Activated CD4-positive, alpha-beta T cell treated with anti-CD3 and anti-CD28 coated beads for 36 hours (primary cell): ENCODE data around the gene KIRREL3. TPM values are rescaled to one million over a fixed set of nuclear protein-coding genes. Genes with fewer than 3 reads are reported as not detected.

ENCODE experiments used
- ATAC-seq: fragments of 200-7000 bp; cut with Tn5 transposase; one replicate; pipeline ENCODE4 v1.10.0; 2021; ENCODE audit warnings: mild to moderate bottlenecking, moderate library complexity
- CTCF ChIA-PET: fragments of 350-600 bp; sonication (Branson Sonifier 250); formaldehyde crosslinking; loops from one replicate; lab custom pipeline; 2021; ENCODE audit warnings: antibody characterized with exemption; lab: Charles Lee
- POLR2A ChIA-PET: fragments of 350-600 bp; sonication (Branson Sonifier 250); formaldehyde crosslinking; loops from one replicate; lab custom pipeline; 2021; ENCODE audit warnings: antibody characterized with exemption, inconsistent platforms; lab: Charles Lee
- DNase-seq: peaks from one replicate; pipeline ENCODE4 v3.0.0-alpha.2; 2020
- H3K27ac Mint-ChIP-seq: one replicate; pipeline ENCODE4 v1.8.0; 2021; ENCODE audit warnings: mixed read lengths
- H3K27me3 Mint-ChIP-seq: one replicate; pipeline ENCODE4 v1.8.0; 2021; ENCODE audit warnings: mixed read lengths
- H3K36me3 Mint-ChIP-seq: one replicate; pipeline ENCODE4 v1.8.0; 2021; ENCODE audit warnings: low read depth, mixed read lengths
- H3K4me1 Mint-ChIP-seq: one replicate; pipeline ENCODE4 v1.8.0; 2021; ENCODE audit warnings: mixed read lengths
- H3K4me3 Mint-ChIP-seq: one replicate; pipeline ENCODE4 v1.8.0; 2021; ENCODE audit warnings: mild to moderate bottlenecking, moderate library complexity, mixed read lengths
- H3K9me3 Mint-ChIP-seq: one replicate; pipeline ENCODE4 v1.8.0; 2021; ENCODE audit warnings: low read depth, mixed read lengths
- intact Hi-C, 2 experiments: fragments of 100-400 bp; cut with DNase I in 1 of 2; cut with micrococcal nuclease in 1 of 2; formaldehyde crosslinking; loops; one replicate each; pipeline versions ENCODE4 v1.14.2 to v1.15.1; 2022 to 2024; cut with DNase I, micrococcal nuclease
- total RNA-seq, 2 experiments: library from RNA; stranded (reverse); gene quantifications; one replicate each; pipeline ENCODE4 v1.2.3, GENCODE V29; 2021

The KIRREL3 gene
- total RNA-seq, 2 experiments from 2014 or later: not detected

DNA sequence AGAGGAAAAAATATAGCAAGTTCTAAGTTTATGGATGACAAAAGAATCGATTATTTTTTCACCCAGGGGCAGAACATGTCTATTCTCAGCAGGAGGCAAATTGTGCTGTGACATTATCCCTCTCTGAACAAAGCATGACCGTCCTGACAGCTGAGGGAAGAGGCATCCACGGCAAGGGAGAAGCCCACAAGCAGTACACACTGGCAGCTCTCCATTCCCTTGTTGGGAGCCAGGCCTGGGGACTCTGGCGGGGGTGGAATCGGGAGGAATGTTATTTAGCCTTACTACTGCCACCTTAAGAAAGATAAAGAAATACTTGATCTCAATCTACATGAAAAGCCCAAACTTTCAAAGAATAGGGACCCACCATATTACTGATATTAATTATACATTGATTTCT, 3.4 kb downstream of the KIRREL3 start:
- Mint-ChIP-seq H3K27ac (no peak overlapping the region), H3K4me1 (no peaks in the 10 kb centered on the region), H3K4me3 (no peak overlapping the region), H3K36me3 (no peaks in the 10 kb centered on the region), H3K27me3 (peaks cover 37% of the 10 kb centered on the region), H3K9me3 (no peaks in the 10 kb centered on the region)
- DNase-seq (no peak), ATAC-seq (no peak)
- POLR2A ChIA-PET: no interaction called here
- CTCF ChIA-PET: interaction anchor here (0.7 kb wide), 1 partner anchor 16 kb away, joined by 4 read pairs; no protein-coding TSS in a partner anchor
- intact Hi-C loops: no loop called here

DNA sequence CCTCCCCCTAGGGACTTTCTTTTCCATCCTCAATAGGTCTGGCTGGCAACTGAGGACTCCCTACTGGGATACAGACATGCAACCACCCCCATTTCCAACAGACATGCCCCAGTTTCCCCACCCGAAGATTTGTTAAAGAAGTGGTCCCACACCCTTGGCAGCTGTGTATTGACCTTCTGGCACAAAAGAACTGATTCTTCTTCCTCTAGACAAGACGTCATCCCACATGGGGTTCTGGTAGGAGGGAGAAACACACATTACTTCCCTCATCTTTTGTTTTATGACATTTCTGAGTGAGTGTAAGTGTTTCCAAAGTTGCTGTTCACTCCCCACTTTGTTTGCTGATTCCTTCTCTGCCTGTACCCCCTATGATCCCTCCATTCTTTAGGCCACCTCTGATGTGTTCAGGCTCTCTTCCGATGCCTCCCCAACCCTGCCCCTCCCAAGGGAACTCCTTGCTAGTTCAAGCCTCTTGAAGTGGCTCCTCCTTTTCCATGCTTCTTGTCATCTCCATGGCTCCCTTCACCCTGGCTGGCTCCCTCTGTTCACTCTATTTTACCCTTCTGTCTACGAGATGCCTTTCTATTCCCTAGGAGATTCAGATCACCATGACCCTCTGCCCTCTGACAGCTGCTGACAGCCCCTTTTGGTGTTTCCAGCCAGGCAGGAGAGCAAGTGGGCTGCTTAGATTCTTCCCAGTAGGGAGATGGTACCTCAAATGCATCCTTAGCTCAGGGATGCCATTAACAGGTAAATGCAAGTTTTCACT, 4.3 kb downstream of the KIRREL3 start:
- intact Hi-C loops: no loop called here
- Mint-ChIP-seq H3K36me3 (no peaks in the 10 kb centered on the region), H3K27ac (no peak overlapping the region), H3K4me3 (no peak overlapping the region), H3K27me3 (peaks cover 28% of the 10 kb centered on the region), H3K4me1 (no peaks in the 10 kb centered on the region), H3K9me3 (no peaks in the 10 kb centered on the region)
- POLR2A ChIA-PET: no interaction called here
- CTCF ChIA-PET: no interaction called here
- no peak for DNase-seq
- no peak for ATAC-seq

DNA sequence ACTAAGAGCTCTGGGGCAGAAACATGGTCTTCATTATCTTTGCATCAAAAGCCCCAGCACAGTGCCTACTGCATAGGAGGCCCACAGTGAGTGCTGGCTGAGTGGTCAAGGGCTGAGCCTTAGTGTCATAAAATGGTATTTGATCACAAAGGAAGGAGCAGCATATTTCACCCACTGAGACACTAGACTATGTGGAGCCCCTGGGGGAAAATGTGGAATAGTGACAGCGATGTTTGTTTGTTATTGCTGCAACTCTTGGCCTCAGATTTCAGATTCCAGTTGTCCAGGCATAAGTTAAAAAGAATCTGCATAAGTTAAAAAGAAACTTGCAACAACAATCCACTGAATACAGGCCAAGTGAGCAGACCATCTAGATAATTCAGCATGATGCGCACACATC, 7.0 kb downstream of the KIRREL3 start:
- H3K4me1 Mint-ChIP-seq: no peaks in the 10 kb centered on the region
- no peaks in the 10 kb centered on the region for H3K36me3 Mint-ChIP-seq
- H3K4me3 Mint-ChIP-seq: no peak overlapping the region
- DNase-seq (no peak), ATAC-seq (no peak)
- H3K9me3 Mint-ChIP-seq: no peaks in the 10 kb centered on the region
- CTCF ChIA-PET: interaction anchor here (2.1 kb wide), 1 partner anchor 277 kb away, joined by 9 read pairs; no protein-coding TSS in a partner anchor
- no peak overlapping the region for H3K27ac Mint-ChIP-seq
- peaks cover 33% of the 10 kb centered on the region for H3K27me3 Mint-ChIP-seq
- POLR2A ChIA-PET: no interaction called here
- intact Hi-C loops: no loop called here

DNA sequence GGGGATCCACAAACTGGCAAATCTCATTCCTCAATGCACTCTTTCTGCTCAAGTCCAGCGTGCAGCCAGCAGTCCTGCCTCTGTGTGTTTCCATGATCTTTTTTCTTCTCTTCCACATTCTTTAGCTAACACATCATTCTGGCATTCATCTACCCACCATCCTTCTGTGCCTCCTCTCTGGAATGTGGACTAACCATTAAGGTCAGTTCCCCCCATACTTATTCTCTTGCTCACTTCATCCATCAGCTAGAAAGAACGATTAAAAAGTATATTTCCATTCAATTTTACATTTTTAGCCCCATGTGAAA, 7.8 kb downstream of the KIRREL3 start:
- peaks cover 30% of the 10 kb centered on the region for H3K27me3 Mint-ChIP-seq
- H3K4me1 Mint-ChIP-seq: no peaks in the 10 kb centered on the region
- DNase-seq: no peak
- no peaks in the 10 kb centered on the region for H3K9me3 Mint-ChIP-seq
- H3K36me3 Mint-ChIP-seq: no peaks in the 10 kb centered on the region
- ATAC-seq: no peak
- ChIA-PET CTCF (no interaction called here), POLR2A (no interaction called here)
- no peak overlapping the region for H3K27ac Mint-ChIP-seq
- intact Hi-C loops: no loop called here
- no peak overlapping the region for H3K4me3 Mint-ChIP-seq

DNA sequence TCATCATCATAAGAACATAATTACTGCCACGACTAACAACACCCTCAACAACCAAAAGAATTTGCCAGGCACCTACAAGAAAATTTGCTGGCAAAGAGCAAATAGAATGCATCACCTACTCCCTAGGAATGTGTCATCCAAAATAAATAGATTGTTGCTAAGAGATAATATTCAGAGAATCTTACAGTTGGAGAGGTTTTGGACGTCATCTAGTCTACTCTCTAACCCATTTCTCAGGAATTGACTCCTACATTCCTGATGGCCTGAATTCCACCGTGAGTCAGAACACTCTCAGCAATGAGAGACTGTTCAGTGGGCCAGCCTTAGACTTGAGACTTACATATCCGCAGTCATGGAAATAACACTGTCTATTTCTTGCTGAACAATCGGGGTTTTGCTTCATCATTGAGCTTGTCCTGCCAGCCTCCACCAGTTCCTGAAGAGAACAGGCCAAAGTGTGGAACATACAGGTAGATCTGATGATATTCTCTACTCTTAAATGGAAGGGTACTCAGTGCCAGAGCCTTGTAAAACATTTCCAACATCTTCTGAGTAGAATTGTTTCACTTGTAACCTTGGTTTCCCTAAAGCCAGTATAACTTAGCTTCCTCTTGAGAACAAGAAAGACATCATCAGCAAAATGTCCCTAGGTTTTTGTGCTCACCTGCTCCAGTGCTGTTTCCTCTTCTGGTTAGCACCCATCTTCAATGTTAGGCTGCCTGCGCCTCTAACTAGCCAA, 8.3 kb downstream of the KIRREL3 start:
- ChIA-PET POLR2A (no interaction called here), CTCF (interaction anchor here (4.6 kb wide), 1 partner anchor 275 kb away, joined by 26 read pairs; no protein-coding TSS in a partner anchor)
- Mint-ChIP-seq H3K9me3 (no peaks in the 10 kb centered on the region), H3K36me3 (no peaks in the 10 kb centered on the region), H3K27me3 (peaks cover 26% of the 10 kb centered on the region), H3K27ac (no peak overlapping the region), H3K4me1 (no peaks in the 10 kb centered on the region), H3K4me3 (no peak overlapping the region)
- ATAC-seq (no peak), DNase-seq (no peak)
- intact Hi-C loops: no loop called here

DNA sequence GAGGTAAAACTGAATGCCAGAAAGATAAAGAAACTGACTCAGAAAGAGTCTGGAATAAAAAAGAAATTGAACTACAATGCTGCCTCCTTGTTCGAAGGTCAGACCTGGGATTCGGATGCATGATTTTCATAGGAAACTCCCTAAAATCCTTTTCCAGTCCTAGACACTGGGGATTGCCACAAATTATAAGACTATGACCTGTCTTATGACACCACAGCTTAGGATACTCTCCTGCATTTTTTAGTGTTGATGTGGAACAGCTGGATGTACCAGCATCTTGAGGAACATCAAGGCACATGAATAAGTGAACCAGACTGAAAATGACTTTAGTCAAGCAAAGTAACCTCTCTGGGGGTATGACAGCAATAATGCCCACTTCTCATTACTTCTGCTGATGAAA, 9.0 kb downstream of the KIRREL3 start:
- Mint-ChIP-seq H3K4me1 (no peaks in the 10 kb centered on the region), H3K27me3 (peaks cover 21% of the 10 kb centered on the region), H3K27ac (no peak overlapping the region), H3K36me3 (no peaks in the 10 kb centered on the region), H3K4me3 (no peak overlapping the region), H3K9me3 (no peaks in the 10 kb centered on the region)
- no peak for ATAC-seq
- intact Hi-C loops: loop anchor here (2.0 kb wide), 3 partner anchors 383 to 681 kb away; no protein-coding TSS in a partner anchor
- DNase-seq: no peak
- CTCF ChIA-PET: interaction anchor here (1.6 to 4.6 kb wide), 4 partner anchors 10 to 384 kb away, joined by 7 to 26 read pairs (median 7); no protein-coding TSS in a partner anchor
- POLR2A ChIA-PET: no interaction called here

DNA sequence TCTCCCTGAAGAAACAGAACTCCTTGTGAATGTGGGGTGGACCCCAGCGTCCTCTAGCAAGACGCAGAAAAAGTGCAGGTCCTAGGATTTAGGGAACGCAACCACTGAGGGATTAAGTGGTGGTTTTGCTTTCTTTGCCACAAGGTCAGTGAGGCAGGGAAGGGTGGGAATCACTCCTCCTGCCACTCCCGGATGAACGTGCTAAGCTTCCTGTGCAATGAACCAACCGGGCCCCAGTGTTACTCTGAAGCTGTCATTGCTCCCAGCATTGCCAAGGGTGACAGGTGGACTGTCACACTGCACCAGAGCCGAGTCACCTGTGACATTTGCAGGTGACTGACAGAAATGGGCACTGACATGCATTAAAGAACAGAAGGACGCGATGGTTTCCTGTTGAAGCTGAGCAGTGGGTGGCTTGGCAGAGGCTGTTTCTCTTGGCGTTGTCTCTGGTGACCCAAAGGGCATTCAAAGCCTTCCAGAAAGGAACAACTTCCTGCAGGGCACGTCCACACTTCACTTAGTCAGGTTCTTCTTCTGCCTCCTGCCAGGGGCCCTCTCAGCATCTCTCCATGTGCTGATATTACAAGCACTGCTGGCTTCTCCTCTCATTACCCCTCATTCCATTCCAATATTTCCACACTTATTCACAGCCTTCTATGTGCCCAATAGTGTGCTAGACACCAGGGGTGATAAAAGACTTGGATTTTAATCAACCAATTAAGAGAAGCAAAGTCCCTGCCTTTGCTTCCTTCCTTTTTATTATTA, 9.7 kb downstream of the KIRREL3 start:
- H3K9me3 Mint-ChIP-seq: no peaks in the 10 kb centered on the region
- ChIA-PET CTCF (interaction anchor here (0.8 to 4.6 kb wide), 10 partner anchors 9 to 680 kb away, joined by 3 to 26 read pairs (median 4); partner anchors contain the start of gene KIRREL3), POLR2A (no interaction called here)
- peaks cover 20% of the 10 kb centered on the region for H3K27me3 Mint-ChIP-seq
- intact Hi-C loops: loop anchor here (1.0 to 2.0 kb wide), 6 partner anchors 116 to 680 kb away; no protein-coding TSS in a partner anchor
- H3K36me3 Mint-ChIP-seq: no peaks in the 10 kb centered on the region
- H3K4me1 Mint-ChIP-seq: no peaks in the 10 kb centered on the region
- no peak for DNase-seq
- no peak overlapping the region for H3K4me3 Mint-ChIP-seq
- H3K27ac Mint-ChIP-seq: no peak overlapping the region
- no peak for ATAC-seq

DNA sequence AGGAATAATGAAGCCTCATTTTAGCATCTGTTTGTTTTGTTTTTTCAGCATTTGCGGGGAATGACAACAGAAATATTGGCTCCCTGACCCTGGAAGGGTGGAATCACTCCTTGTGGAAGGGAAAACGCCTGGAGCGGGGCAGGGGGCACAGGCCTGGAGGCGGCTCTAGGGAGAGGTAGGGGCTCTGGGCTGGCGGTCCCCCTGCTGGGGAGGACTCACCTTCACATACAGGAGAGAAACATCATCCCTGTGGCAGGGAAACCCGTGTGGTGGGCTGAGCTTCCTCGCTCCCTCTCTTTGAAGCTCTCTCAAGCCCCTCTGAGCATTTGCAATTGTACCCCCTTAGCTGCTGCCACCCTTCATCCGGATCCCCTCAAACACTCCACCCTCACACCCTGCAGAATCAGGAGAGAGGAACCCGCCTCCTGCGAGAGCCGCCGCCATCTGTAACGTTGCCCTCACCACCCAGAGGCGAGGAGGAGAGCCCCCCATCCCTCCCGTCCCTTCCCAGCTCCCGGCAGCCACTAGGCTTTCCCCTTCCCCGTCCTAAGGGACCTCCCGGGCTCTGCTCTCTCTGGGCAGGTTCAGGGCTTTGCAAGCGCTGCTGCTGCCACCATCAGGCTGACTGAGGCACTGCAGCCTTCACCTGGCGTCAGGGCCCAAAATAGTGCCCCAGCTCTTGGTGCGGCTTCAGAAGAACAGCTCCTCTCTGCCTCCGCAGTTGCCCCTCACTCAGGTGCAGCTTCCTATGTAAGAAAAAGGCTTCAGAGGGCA, 10.4 kb downstream of the KIRREL3 start:
- H3K27me3 Mint-ChIP-seq: peaks cover 19% of the 10 kb centered on the region
- ChIA-PET CTCF (interaction anchor here (0.8 to 4.6 kb wide), 11 partner anchors 8 to 679 kb away, joined by 3 to 26 read pairs (median 3); partner anchors contain the start of gene KIRREL3), POLR2A (no interaction called here)
- no peak overlapping the region for H3K27ac Mint-ChIP-seq
- no peaks in the 10 kb centered on the region for H3K4me1 Mint-ChIP-seq
- no peaks in the 10 kb centered on the region for H3K9me3 Mint-ChIP-seq
- no peaks in the 10 kb centered on the region for H3K36me3 Mint-ChIP-seq
- intact Hi-C loops: loop anchor here (1.0 to 10.0 kb wide), 7 partner anchors 115 to 679 kb away; no protein-coding TSS in a partner anchor
- no peak overlapping the region for H3K4me3 Mint-ChIP-seq
- DNase-seq (peak; percentile 77), ATAC-seq (peak; percentile 53)

DNA sequence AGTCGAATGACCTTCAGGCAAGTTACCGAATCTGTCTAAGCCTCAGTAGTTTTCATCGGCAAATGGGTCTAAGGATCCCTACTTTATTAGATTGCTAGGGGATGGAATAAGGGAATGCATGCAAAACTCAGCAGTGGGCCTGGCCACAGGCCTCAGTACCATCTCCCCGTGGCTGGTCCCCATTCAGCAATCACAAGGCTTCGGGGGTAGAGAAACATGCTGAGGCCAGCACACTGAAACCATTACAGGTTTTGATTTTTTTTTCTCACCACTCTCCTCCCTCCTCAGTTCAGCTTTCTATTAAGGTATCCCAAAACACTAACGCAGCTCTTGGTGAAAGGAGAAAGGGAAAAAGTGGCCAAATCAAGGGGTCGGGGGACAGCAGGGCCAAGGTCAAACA, 11.9 kb downstream of the KIRREL3 start:
- intact Hi-C loops: loop anchor here in 1 of 2 experiments (10.0 kb wide), 1 partner anchor 384 kb away; no protein-coding TSS in a partner anchor
- Mint-ChIP-seq H3K27me3 (peaks cover 20% of the 10 kb centered on the region), H3K27ac (no peak overlapping the region), H3K36me3 (no peaks in the 10 kb centered on the region), H3K4me3 (no peak overlapping the region), H3K4me1 (no peaks in the 10 kb centered on the region), H3K9me3 (no peaks in the 10 kb centered on the region)
- ChIA-PET CTCF (interaction anchor here (0.6 to 4.6 kb wide), 5 partner anchors 48 to 548 kb away, joined by 3 to 26 read pairs (median 4); no protein-coding TSS in a partner anchor), POLR2A (no interaction called here)
- ATAC-seq (no peak), DNase-seq (no peak)

DNA sequence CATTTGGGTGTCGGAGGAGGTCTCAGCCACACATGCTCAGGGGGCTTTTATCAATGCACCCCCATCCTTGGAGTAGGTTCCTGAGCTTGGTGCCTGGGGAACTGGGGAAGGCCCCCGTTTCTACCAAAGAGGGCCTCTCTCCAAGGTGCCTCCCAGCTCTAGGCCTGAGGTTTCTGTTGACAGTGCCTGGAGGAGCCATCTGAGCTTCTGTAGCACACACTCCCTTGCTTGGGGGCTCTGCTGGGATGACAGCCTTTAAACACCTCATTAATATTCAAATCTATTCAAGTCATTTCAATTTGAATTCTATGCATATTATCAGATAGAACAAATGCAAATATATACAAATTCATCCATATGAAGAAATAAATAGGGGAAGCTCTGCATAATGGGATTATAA, 18.9 kb downstream of the KIRREL3 start:
- DNase-seq (no peak), ATAC-seq (no peak)
- H3K27ac Mint-ChIP-seq: no peak overlapping the region
- H3K27me3 Mint-ChIP-seq: peaks cover 27% of the 10 kb centered on the region
- intact Hi-C loops: loop anchor here in 1 of 2 experiments (10.0 kb wide), 1 partner anchor 377 kb away; no protein-coding TSS in a partner anchor
- ChIA-PET CTCF (interaction anchor here (1.8 kb wide), 1 partner anchor 9 kb away, joined by 7 read pairs; no protein-coding TSS in a partner anchor), POLR2A (no interaction called here)
- H3K9me3 Mint-ChIP-seq: no peaks in the 10 kb centered on the region
- no peak overlapping the region for H3K4me3 Mint-ChIP-seq
- no peaks in the 10 kb centered on the region for H3K4me1 Mint-ChIP-seq
- no peaks in the 10 kb centered on the region for H3K36me3 Mint-ChIP-seq
